H4 (cell line): ENCODE results near the gene DENND1A. TPM values are rescaled to one million over a fixed set of nuclear protein-coding genes. Genes with fewer than 3 reads are reported as not detected.
"Not testable (repeated sequence)": the region's sequence is repeated elsewhere in the genome, so short reads cannot be mapped to it uniquely, and the experiment has no call there.

Source experiments
- DNase-seq: peaks from one replicate; pipeline ENCODE4 v3.0.0-alpha.2; 2015; ENCODE audit warnings: low spot score
- total RNA-seq: library from RNA; depleted of rRNA; stranded (reverse); fragments of >200 nt; shearing (Covaris generic); gene quantifications from 2 replicates; pipeline ENCODE4 v1.2.3, GENCODE V29; 2014; rRNA removed

DENND1A gene, protein sequence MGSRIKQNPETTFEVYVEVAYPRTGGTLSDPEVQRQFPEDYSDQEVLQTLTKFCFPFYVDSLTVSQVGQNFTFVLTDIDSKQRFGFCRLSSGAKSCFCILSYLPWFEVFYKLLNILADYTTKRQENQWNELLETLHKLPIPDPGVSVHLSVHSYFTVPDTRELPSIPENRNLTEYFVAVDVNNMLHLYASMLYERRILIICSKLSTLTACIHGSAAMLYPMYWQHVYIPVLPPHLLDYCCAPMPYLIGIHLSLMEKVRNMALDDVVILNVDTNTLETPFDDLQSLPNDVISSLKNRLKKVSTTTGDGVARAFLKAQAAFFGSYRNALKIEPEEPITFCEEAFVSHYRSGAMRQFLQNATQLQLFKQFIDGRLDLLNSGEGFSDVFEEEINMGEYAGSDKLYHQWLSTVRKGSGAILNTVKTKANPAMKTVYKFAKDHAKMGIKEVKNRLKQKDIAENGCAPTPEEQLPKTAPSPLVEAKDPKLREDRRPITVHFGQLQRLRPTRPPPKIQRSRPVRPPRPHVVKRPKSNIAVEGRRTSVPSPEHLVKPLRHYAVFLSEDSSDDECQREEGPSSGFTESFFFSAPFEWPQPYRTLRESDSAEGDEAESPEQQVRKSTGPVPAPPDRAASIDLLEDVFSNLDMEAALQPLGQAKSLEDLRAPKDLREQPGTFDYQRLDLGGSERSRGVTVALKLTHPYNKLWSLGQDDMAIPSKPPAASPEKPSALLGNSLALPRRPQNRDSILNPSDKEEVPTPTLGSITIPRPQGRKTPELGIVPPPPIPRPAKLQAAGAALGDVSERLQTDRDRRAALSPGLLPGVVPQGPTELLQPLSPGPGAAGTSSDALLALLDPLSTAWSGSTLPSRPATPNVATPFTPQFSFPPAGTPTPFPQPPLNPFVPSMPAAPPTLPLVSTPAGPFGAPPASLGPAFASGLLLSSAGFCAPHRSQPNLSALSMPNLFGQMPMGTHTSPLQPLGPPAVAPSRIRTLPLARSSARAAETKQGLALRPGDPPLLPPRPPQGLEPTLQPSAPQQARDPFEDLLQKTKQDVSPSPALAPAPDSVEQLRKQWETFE
- total RNA-seq: 7.8 and 9.5 TPM in 2 replicates

DNA sequence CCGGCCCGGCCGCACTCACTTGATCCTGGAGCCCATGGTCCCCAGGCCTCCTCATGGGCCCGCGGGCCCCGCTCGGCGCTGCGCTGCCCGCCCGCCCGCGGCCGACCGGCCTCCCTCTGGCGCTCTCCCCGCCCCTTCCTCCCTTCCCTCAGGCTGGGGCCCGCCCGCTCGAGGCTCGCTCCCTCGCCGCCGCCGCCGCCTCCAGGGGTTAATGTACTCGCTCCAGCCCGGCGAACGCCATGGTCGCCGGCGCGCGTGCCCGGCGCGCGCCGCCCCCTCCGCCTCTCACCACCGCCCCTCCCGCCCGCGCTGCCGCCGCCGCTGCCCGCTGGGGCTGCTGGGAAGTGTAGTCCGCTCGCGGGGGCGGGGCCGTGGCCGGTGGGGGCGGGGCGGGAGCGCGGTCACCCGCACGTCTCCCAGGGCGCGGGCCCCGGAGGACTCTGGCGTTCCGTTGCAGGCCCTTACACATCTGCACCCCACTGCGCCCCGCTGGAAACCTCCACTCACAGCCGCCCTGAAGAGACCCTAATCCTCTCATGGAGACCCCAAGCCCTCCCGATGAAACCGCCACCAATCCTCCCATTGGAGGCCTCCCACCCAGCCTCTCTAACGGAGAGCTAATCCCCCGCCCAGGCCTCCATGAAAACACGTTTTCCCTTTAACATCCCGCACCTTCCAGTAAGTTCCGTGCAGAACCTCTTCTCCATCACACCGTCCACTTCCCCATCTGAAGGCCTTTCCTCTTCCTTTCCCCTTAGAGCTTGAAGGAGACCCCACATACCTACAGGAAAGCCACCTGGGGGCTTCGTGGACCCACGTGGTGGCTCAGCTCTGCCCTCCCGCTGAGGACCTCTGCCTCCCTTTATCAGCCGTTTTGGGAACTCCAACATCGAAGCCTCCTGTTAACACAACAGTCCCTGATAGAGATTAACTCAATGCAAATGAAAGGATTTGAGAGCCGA lies at the start of gene DENND1A:
DENND1A (minus strand) TSS at position 257 of the 962 bp plus-strand sequence; CDS start at position 36, 221 bp downstream.
- DNase-seq: peak; percentile 67

- DNase-seq: no peak
Measured at GRCh38 chr9:123978981-123979380, 49.1 kb upstream of the DENND1A start.

DNA sequence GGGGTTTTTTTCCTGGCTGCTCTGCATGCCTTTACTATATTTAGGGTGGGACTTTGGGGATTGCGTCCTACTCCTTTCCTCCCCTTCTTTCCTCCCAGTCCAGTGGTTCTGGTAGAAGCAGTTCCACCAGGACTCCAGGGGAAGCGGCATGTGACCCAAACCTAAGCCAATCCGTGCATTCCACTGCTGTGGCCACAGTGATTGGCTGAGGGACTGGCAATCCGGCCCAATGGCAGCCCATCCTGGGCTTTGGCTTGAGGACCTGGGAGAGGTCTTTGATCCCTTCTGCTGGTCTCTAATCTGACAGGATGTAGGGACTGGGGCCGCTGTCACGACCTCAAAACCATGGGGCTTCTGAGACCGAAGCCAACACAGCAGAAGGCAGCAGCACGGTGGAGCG lies 46.7 kb upstream of the DENND1A start:
- not testable (repeated sequence) for DNase-seq

GRCh38 chr9:123975871-123976270 lies 45.9 kb upstream of the DENND1A start:
- no peak for DNase-seq

DNA sequence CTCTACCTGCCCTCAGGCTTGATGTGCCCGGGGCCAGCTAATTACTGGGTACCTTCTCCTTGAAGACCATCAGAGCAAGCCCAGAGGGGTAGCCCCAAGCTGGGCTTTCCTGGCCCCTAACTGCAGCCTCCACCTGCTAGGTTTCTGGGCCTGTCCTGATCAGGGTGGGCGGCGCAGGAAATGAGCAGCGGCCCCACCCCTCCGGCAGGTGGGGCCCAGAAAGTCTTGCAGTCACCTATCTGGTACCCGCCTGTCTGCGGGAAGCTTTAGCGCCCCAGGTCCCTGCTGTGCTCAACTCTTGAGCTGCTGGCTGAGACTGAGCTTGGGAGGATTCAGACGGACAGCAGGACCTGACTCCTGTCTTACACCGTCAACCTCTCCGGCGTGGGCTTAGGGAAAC lies 44.5 kb upstream of the DENND1A start:
- no peak for DNase-seq

GRCh38 chr9:123973590-123974223 lies 43.8 kb upstream of the DENND1A start:
- DNase-seq: no peak

GRCh38 chr9:123972618-123973017 lies 42.7 kb upstream of the DENND1A start:
- no peak for DNase-seq

DNA sequence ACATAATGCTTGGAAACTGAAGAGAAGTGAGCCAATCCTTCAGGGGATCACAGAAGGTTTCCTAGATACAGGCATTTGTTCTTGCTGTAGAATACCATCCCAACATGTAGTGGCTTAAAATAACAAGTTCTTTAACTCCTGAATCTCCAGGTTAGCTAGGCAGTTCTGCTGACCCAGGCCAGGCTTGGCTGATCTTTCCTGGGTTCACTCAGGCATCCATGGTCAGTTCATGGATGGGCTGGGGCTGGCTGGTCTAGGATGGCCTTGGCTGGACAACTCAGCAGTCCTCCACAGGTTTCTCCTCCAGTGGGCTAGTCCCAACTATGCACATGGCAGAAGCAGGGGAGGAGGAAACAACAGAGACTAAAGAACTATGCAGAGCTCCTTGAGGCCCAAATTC lies 37.4 kb upstream of the DENND1A start:
- DNase-seq: no peak

DNA sequence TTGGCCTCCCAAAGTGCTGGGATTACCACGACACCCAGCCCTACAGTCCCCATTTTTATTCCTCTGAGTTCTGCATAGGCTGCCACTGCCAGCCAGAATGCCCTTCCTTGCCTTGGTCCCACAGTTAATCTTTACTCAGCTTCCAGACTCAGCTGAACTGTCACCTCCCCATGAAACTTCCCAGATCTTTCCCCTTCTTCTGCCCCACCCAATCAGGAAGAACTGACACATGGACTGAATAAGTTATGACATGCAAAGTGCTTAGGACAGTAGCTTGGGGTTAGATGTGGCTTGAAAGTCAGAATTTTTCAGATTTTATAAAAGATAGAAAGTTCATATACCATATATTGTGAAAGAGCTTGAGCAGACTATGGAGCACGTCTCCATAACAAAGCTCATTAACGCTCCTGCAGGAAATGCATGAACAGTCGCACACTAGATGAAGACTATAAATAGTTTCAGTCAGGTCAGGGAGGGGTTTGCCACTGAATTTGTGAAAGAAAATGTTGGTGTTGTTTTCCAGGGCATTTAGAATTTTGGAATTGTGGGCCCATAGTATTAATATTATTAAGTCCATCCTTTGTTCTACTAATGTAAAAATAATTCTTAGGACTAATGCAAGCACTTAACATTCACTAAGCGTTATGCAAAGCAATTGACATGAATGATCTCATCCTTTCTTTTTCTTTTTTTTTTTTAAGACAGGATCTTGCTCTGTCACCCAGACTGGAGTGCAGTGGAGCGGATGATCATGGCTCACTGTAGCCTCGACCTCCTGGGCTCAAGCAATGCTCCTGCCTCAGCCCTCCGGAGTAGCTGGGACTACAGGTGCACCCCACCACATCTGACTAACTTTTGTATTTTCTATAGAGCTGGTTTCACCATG lies 36.1 kb upstream of the DENND1A start:
- no peak for DNase-seq

GRCh38 chr9:123964761-123965160 lies 34.8 kb upstream of the DENND1A start:
- no peak for DNase-seq

- DNase-seq: no peak
Measured at GRCh38 chr9:123960965-123961364, 31.0 kb upstream of the DENND1A start.

DNA sequence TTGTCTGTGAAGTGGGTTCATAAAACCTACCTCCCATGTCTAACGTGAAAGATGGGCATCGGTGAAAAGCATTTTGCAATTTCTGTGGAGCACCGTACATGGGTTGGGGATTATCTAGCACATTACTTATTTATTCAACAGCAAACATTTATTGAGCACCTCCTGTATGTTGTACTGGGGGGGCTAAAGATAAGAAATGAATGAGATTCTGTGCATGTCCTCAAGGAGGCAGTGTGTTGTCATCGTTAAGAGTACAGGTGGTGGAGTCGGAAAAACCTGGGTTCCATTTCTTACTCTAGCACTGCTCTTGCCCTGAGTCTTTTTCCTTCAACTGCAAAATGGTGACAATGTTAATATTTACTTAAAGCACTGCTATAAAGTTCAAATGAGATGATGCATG lies 30.4 kb upstream of the DENND1A start:
- DNase-seq: no peak

DNA sequence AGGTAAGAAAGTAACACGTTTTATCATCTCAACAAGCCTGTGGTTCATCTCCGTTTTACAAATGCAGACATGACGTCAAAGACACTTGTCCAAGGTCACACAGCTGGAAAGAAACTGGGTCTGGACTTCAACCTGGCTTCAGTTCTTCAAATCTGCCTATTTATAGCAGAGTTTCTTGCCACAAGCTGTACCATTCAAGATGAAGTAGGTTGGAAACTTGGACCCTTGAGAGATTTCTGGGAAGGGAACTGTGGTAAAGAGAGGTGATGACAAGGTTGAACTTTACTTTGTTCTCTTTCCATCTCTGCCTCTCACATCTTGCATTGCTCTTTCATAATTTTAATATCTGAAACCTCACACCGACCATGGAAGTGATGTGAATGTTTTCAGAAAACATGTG lies 29.9 kb upstream of the DENND1A start:
- no peak for DNase-seq

DNA sequence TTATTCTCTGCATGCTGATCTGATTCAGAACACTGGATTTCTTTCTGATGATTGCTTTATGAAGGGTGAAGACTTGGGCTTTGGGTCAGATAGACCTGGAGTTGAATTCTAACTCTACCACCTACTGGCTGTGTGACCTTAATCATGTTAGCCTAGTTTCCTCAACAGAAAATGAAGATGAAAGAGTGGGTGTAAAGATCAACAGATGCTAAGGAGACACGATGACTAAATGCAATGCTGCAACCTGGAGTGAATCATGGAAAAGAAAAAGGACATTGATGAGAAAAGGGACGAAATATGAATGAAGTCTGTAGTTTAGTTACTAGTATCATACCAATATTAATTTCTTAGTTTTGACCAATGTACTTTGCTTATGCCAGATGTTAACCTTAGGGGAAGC lies 27.8 kb upstream of the DENND1A start:
- no peak for DNase-seq

DNA sequence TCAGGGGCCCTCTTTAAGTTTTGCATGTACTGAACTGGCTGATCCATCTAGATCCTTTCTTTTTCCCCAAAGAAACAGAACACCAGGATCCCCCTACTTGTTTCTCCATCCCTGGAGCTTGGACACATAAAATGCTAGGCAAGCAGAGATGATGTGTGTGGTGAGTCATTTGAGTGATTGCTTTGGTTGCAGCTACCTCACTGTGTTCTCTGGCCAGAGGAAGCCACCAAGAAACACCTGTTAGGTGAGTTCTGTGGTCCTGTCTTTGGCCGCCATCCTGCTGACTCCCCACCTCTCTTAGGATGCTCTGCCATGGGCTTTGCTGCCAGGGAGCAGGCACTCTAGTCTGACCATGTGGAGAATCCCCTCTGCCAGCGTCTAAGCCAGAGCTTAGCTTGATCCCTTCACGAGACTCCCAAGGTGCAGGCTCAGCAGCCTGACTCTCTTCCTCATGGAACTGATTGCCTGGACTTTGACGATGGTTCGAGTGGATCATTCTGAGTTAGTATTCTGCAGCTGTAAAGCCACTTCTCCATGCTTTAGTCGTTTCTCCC lies 27.3 kb upstream of the DENND1A start:
- DNase-seq: no peak

DNA sequence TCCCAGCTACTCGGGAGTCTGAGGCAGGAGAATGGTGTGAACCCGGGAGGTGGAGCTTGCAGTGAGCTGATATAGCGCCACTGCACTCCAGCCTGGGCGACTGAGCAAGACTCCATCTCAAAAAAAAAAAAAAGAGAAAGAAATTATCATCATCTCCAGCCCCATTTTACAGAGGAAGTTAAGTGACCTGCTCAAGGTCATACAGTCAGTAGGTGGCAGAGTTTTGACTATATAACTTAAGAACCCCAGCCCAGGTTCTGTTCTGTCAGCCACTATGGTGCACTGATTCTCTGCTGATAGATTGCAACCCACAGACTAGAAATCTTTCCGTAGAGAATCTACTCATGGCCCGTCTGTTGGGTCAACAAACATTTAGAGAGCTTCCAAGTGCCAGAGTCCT lies 25.7 kb upstream of the DENND1A start:
- DNase-seq: no peak

- DNase-seq: no peak
Measured at GRCh38 chr9:123954518-123955280, 24.8 kb upstream of the DENND1A start.

GRCh38 chr9:123952641-123953495 lies 22.9 kb upstream of the DENND1A start:
- DNase-seq: no peak
